PC-9 (cell line): Measurements from ENCODE around the gene GPC5.
A peak's percentile ranks its signal among the peaks of the same experiment; 100 is the strongest.

Experiments used
- EZH2 ChIP-seq: fragments of 200-600 bp; sonication (generic); IDR thresholded peaks from 2 replicates; pipeline ENCODE4 v1.8.0; 2017; ENCODE audit warnings: antibody characterized with exemption, low read depth
- TF ChIP-seq, protein P1 (sequence below): fragments of 200-600 bp; sonication (generic); conservative IDR thresholded peaks from 2 replicates; pipeline ENCODE4 v1.6.1; 2017; ENCODE audit warnings: mixed run types, antibody characterized with exemption, mild to moderate bottlenecking, moderate library complexity

GRCh38 chr13:91348906-91349435 lies 49.5 kb upstream of the GPC5 start:
- TF ChIP-seq, protein P1, sequence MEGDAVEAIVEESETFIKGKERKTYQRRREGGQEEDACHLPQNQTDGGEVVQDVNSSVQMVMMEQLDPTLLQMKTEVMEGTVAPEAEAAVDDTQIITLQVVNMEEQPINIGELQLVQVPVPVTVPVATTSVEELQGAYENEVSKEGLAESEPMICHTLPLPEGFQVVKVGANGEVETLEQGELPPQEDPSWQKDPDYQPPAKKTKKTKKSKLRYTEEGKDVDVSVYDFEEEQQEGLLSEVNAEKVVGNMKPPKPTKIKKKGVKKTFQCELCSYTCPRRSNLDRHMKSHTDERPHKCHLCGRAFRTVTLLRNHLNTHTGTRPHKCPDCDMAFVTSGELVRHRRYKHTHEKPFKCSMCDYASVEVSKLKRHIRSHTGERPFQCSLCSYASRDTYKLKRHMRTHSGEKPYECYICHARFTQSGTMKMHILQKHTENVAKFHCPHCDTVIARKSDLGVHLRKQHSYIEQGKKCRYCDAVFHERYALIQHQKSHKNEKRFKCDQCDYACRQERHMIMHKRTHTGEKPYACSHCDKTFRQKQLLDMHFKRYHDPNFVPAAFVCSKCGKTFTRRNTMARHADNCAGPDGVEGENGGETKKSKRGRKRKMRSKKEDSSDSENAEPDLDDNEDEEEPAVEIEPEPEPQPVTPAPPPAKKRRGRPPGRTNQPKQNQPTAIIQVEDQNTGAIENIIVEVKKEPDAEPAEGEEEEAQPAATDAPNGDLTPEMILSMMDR, result peak; percentile 82
- TF ChIP-seq EZH2, result no peak
